Stimulated activated CD8-positive, alpha-beta memory T cell treated with anti-CD3 and anti-CD28 coated beads, Interleukin-4, amount 100 ng/mL, for 1 hour (primary cell): ENCODE data around the gene TOB2.

Experiments used
- DNase-seq, 2 donors: peaks; one replicate each; pipeline ENCODE4 v3.0.0-alpha.2; 2020; ENCODE audit warnings: low read depth in 2 of 2, low spot score in 1 of 2

TOB2 gene

DNA sequence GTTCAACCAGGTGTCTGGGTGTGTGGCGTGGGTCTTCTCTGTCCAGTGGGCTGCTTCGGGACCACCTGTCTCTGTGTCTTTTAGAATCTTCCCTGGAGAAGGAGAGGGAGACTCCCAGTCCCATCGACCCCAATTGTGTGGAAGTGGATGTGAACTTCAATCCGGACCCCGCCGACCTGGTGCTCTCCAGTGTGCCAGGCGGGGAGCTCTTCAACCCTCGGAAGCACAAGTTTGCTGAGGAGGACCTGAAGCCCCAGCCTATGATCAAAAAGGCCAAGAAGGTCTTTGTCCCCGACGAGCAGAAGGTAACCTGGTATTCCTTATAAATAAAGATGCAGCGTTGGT lies 52.6 kb downstream of the TOB2 start:
- DNase-seq = no peak

DNA sequence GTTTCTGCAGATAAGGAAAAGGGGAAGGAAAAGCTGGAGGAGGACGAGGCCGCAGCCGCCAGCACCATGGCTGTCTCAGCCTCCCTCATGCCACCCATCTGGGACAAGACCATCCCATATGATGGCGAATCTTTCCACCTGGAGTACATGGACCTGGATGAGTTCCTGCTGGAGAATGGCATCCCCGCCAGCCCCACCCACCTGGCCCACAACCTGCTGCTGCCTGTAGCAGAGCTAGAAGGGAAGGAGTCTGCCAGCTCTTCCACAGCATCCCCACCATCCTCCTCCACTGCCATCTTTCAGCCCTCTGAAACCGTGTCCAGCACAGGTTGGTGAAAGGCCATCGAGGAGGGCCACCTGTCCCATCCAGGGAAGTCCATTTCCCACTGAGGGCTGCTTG lies 59.3 kb downstream of the TOB2 start:
- no peak for DNase-seq

DNA sequence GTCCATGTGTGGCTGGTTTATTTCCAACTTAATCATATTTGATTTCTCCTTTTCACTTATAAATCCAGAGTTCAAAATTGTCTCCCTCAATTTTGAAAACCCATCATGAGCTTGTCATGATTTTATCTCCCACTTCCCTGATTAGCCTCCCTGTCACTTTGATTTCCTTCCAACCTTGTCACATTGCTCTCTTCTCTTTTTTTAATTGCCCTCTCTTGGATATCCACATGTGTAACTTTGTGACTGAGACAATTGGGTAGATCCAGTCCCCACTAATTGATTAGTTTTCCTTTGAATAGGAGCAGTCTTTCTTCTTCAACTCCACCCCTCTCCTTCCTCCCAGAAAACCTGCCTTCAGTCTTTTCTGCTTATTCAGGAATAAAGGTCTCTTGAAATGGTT lies 62.5 kb downstream of the TOB2 start:
- no peak for DNase-seq
